Midbrain (tissue), 1 donor: ENCODE data around the gene ACTR10.
"Not testable (repeated sequence)": the region's sequence is repeated elsewhere in the genome, so short reads cannot be mapped to it uniquely, and the experiment has no call there.

Experiments
- DNase-seq: peaks from one replicate; lab custom pipeline; 2025; lab: John Stamatoyannopoulos, UW

ACTR10 gene

DNA sequence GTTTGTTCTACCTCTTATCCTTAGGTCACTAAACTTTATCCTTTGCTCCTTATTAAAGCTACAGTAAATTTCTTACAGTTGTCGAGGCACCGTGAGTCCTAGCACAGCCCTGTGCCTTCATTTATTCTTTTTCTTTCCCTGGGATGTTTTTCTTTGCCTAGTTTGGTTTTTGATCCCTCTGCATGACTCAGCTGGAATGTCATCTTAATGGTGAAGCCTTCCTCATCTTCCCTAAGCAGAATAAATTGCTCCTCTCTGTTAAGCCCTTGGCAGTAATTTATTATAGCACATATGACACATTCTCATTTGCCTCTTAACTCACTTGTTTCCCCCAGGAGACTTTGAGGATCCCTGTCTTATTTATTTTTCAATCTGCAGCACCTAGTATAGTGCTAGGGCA, 16.6 kb downstream of the ACTR10 start:
- no peak for DNase-seq

DNA sequence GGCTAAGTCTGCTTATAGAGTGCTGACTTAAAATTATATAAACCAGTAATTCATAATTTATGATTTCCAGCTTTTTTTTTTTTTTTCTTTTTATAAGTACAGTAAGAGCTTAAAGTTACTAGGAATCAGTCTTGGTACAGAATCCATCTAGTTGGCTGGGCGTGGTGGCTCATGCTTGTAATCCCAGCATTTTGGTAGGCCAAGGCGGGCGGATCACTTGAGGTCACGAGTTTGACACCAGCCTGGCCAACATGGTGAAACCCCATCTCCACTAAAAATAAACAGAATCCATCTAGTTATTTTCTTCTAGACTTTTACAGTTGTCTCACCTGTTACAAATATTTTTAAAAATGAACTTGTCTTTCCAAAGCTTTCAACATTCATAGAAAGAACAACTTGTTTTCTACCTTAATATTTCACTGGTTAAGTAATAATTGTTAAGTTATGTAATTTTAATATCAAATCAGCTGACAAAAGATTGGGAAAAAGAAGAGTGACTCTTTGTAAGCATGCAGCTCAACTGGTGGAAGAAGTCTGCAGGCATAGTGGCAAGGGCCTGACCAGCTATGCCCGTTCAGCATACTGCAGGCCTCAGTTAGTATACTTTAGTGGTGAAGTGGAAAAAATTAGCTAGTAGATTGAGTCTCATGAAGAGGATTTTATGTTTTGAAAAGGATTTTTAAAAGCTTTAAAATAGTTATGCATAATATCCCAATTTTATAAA, 27.3 kb downstream of the ACTR10 start:
- no peak for DNase-seq

DNA sequence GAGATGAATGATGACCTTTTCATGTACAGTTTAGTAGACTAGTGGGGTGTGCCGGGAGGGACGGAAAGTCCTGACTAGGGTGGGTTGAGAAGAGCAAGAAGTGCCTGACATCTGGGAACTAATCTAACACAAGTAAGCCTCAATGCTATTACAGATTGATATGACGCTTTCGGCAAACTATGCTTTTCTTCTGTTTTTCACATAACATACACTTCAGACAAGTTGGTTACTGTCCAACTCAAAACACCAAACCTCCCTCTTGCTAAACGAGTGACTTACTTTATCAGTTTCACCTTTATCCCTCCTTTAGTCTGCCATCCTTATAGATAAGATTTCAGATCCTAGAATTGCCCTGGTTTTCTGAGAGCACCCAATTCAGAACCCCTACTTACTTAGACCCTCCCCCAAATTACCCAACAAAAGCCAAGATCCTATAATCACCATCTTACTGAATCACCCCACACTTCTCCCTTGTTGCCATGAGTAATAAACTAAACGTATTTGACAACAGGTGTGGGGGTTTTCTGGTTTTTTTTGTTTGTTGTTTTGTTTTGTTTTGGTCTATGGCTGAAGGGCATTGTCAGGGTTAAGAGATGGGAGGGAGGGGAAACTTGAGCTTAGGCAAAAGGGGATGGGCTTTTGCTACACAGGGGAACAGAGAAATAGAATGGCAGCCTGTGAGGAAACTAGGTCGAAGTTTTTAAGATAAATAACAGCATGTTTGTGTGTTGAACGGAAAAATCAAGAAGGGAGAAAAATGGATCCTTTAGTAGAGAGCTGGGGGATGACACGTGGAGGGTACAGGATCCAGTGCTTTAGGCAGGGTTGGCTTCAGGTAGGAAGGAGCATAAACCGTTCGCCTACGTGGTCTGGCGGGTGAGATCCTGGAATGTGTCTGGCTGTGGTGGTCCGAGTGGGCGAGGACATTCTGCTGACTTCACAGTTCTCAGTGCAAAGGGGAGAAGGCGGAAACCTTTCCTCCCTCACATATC, 38.6 kb downstream of the ACTR10 start:
- peak; percentile 30 for DNase-seq

- peak; percentile 88 for DNase-seq
These were observed 39.6 kb downstream of the ACTR10 start for GRCh38 chr14:58239244-58240195.

DNA sequence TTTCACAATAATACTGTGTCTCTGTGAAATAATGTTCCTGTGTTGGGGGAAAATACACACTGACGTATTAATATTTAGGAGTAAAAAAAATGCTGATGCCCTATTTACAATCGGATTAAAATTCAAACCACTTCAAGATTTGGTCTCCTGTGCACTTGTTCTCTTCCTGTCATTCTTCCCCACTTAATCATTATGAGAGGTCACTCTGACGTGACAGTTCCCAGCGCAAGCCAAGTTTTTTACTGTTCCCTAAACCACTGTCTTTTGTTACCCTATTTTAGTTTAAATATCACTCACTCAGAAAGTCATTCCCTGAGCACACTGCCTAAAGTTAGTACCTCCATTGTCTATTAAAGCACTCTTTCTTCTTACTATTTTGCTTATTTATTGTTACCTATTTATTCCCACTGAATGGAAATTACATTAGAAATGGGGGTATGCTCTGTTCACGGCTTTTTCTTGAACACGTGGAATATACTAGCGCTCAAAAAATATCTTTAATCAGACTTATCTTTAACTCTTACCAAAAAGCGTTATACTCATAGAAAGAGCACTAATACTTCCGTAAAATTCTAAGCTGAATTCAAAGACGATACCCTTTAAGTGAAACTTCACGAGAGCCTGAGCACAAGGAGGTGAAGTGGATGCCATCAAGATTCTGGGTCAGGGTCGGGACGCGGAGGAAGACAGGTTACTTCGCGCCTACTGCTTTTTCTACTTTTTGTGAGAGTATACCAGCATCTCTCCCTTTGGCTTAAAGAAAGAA, 44.0 kb downstream of the ACTR10 start:
- peak; percentile 41 for DNase-seq

DNA sequence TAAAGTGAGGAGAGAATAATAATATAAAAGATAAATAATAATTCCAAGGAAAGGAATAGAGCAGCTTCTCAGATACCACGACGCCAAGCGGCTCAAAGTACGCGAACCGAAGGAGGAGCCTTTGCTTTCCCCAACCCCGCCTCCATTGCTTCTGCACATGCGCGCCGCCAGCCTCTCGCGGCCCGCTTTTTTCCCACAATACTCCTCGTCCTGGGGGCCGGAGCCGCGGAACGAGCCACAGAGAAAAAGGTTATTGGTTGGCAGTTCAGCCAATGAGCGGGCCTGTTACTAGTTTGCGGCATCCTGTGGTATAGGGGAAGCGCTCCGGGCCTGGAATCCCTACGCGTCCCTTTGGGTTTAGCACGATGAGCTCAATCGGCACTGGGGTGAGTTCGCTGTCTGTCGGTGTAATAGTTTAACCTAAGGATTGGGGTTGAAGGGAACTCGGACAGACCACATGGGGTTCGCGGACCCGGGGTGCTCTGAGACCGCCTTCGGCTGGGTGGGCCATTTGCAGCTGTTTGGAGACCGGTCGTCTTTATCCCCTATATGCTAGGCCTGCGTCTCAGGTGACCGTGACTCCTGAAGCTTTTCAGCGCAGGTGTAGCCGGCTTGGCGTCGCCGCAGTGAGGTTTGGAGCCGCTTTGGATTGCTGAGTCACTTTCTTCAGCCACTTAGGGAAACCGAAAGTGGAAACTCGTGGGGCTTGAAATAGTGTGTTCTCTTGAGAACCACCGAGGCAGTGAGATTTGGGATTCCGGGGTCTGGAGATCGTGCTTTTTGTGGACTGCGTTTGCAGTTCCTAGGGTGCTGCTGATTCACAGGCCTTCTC, 44.8 kb downstream of the ACTR10 start, which contains the start of gene PSMA3:
Gene PSMA3, plus strand, starts transcription at position 288 of the 832 bp plus-strand sequence. Its CDS starts 78 bp downstream, at position 366.
- peak; percentile 99 for DNase-seq

DNA sequence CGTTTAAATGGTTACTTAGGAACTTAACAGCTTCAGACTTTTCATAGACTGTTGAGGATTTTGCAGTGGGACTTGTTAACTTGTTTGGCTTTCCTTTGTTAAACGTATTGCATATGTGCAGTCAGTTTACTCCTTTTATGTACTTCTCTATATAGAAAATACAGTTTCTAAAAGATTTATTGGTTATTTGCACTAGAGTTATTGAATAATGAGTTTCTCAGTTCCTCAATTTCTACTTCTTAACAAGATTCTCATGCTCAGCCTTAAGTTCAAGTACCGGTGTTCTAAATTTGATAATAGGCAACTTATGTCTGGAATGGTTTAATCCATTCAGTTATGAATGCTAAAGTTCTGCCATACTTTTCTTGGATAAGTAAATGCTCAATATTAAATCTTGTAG, 45.6 kb downstream of the ACTR10 start:
- DNase-seq, result no peak

DNA sequence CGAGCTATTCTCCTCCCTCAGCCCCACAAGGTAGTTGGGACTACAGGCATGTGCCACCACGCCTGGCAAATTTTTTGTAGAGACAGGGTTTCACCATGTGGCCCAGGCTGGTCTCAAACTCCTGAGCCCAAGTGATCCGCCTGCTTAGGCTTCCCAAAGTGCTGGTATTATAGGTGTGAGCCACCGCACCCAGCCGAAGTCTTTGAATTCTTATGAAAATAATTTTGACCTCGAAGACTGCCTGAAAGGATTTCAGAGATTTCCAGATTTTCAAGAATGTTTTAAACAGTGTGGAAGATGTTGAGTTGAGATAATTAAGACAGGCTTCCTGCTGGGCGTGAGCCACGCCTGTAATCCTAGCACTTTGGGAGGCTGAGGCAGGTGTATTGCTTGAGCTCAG, 49.7 kb downstream of the ACTR10 start:
- no peak for DNase-seq

DNA sequence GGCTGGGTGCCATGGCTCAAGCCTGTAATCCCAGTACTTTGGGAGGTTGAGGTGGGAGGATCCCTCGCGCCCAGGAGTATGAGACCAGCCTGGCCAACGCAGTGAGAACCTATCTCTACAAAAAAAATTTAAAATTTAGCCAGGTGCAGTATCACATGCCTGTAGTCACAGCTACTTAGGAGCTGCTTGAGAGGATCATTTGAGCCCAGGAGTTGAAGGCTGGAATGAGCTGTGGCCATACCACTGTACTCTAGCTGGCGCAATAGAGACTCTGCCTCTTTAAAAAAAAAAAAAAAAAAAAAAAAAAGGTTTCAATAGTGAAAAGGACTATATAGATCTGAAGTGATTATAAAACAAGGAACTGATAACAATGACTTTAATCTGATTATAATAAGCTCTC, 58.2 kb downstream of the ACTR10 start:
- DNase-seq, result no peak

DNA sequence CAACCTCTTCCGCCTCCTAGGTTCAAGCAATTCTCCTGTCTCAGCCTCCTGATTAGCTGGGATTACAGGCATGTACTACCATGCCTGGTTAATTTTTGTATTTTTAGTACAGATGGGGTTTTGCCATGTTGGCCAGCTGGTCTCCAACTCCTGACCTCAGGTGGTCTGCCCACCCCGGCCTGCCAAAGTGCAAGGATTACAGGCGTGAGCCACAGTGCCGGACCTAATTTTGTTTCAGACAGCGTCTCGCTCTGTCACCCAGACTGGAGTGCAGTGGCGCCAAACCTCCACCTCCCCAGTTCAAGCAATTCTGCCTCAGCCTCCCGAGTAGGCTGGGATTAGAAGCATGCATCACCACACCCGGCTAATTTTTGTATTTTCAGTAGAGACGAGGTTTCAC, 62.1 kb downstream of the ACTR10 start:
- DNase-seq, result not testable (repeated sequence)

DNA sequence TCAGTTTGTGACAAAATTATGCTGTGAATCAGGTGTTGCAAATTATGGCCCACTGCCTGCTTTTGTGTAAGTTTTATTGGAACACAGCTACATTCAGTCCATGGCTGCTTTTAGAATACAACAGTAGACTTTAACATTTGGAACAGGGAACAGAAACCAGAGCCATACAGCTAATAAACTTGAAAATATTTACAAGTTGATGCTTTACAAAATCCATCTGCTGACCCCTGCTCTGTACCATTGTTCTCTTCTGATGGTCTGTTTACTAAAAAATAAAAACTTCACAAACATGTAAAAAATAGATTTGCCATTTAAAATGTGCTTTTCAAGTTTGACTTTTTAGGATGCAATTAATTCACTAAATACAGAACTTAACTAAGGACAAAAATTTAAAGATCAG, 65.5 kb downstream of the ACTR10 start:
- DNase-seq, result no peak

DNA sequence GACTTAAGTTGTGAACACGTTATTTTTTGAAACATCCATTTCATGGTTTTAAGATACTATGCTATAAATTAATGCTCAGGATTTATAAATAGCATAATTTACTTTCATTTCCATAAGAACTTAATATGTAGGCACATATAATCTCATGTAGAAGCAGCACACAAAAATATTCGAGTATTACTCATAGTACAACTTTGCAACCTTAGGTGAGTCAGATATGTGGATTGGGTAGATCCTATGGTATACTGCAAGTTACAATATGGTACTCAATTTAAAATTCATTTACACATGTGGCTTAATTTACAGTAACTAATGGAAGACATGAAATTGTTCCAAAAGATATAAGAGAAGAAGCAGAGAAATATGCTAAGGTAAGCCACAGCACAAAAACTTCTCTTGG, 70.7 kb downstream of the ACTR10 start:
- DNase-seq, result no peak

DNA sequence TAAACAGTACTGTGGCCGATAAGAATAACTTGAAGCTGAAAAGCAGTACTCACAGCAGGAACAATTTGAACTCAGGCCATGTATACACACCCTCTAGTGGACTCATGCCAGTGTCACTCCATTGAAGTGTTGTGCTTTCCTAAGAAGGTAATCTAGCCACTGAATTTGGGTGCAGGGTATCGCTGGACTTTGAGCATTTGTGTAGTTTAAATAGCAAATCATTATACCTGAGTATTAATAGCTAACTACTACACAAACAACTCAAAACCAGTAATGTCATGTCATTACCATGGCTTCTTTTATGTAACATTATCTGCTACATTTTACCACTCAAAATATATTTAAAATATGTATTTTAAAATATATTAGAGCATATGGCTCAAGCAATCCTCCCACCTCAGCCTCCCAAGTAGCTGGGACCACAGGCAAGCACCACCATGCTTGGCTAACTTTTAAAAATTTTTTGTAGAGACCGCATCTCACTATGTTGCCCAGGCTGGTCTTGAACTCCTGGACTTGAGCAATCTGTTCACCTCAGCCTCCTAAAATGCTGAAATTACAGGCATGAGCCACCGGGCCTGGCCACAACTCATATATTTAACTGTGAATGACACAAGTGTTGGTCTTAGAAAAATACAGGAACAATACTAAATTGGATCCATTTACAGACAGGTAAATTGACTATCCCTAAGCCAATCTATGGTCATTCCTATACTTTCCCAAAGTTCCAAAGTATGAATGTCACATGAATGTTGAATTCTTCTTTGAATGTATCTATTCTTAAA, 72.8 kb downstream of the ACTR10 start:
- no peak for DNase-seq

DNA sequence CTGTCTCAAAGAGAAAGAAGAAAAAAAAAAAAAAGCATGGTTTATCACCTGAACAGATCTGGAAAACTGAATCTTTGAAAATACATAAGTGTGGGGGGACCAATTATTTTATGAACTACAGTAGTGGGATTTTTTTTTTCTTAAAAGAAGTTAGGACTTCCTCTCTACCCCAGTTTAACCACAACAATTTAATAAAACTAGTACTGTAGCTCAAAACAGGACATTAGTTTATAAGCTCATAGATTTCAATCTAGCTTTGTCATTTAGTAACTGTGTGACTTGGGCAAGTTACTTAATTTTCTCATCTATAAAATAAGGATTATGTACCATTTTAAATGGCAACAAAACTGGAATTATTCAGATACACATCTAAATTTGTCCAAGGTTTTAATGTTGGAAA, 74.9 kb downstream of the ACTR10 start:
- DNase-seq, result no peak

DNA sequence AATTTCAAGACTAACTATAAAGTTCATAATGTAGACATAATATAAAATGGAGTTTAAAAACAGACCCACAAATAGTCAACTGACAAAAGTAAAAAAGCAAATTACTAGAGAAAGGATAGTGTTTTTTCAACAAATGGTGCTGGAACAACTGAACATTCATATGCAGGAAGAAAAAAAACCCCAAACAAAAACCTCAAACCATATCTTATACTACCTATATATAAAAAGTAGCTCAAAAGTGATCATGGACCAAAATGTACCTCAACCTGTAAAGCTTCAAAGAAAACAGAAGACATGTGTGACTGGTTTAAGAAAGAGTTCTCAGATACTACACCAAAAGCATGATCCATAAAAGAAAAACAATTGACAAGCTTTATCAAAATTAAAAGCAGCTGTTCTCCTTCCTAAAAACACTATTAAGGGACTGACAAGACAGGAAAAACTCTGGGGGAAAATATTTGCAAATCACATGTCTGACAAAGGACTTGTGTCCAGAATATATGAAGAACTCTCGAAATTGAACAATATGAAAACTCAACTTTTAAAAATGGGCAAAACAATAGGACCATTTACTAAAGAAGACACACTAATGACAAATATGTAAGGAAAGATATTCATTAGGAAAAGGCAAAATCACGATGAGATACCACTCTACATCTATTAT, 75.7 kb downstream of the ACTR10 start:
- no peak for DNase-seq

DNA sequence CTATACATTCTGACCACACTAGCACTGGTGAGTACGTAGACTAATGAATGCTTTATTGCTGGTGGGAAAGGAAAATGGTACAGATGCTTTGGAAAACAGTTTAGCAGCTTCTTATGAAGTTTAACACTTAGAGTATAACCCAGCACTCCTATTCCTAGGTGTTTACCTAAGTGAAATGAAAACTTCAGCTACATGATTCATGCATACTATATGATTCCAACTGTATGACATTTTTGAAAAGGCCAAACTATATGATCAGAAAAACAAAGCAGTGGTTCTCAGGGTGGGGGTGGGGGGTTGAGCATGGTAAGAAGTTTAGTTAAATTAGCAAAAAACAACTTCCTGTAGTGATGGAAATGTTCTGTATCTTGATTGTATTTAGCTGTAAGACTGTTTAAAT, 76.3 kb downstream of the ACTR10 start:
- DNase-seq, result no peak

DNA sequence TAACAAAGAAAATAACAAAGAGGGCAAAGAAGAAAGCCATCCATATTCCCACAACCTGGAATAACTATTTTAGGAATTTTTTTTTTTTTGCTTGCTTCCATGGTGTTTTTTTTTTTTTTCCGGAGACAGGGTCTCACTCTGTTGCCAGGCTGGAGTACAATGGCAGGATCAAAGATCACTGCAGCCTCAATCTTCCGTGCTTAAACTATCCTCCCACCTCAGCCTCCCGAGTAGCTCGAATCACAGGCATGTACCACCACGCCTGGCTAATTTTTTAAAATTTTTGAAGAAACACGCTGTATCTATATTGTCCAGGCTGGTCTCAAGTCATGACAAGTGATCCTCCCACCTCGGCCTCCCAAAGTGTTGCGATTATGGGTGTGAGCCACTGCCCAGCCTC, 78.2 kb downstream of the ACTR10 start:
- DNase-seq, result no peak

DNA sequence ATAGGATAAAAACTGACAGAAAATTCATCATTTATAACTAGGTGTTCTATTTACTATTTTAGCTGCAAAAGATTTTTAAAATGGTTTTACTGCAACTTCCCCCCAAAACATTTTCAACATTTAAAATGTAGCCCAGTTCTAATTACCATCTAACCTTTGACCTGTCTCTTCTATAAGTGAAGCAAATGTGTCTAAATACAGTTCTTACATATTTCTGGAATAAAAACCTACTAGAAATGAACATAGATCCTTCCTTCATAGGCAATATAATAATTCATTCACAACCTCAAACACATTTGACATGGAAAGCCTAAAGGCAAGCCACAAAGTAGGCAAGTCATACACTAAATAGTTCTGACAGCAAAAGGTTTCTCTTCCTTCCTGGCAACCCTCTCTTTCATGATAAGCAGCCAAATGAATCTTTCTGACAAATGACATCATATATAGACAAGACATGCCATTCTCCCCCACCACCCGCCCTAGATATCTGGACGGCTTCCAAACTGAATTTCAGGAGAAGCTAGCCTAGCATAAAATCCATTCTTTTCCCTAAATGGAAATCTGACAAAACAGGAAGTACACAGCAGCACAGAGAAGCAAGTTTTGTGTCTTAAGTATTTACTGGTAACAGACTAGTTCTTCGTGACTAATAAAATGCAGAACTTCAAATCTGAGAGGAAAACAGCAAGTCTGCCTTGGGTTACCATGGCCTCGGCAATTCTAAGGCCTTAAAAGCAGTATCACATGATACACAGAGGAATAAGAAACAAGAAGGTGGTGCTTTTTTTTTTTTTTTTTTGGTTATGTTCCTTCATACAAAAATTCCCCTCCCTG, 81.2 kb downstream of the ACTR10 start:
- DNase-seq, result peak; percentile 48
